H9 (cell line): Measurements from ENCODE around the gene MSI2. TPM values are rescaled to one million over a fixed set of nuclear protein-coding genes. Genes with fewer than 3 reads are reported as not detected.

Source experiments
- DNase-seq: peaks from one replicate; pipeline ENCODE4 v3.0.0-alpha.2; 2017
- H2AFZ ChIP-seq: one replicate; pipeline ENCODE4 v1.6.1; 2013; ENCODE audit warnings: mild to moderate bottlenecking, low read length, control low read depth, moderate library complexity
- H2AK5ac ChIP-seq: 2 replicates; pipeline ENCODE4 v1.6.1; 2013; ENCODE audit warnings: low read length, control low read depth, mixed read lengths; ENCODE audit not compliant: insufficient read length
- H2BK120ac ChIP-seq: one replicate; pipeline ENCODE4 v1.6.1; 2013; ENCODE audit warnings: low read depth, mild to moderate bottlenecking, low read length, control low read depth, inconsistent platforms; ENCODE audit not compliant: poor library complexity, severe bottlenecking
- H2BK12ac ChIP-seq: 2 replicates; pipeline ENCODE4 v1.6.1; 2013; ENCODE audit warnings: low read length, control low read depth, mixed read lengths, low read depth; ENCODE audit not compliant: insufficient read length
- H2BK15ac ChIP-seq: 2 replicates; pipeline ENCODE4 v1.6.1; 2013; ENCODE audit warnings: low read depth, low read length, control low read depth
- H2BK20ac ChIP-seq: one replicate; pipeline ENCODE4 v1.6.1; 2013; ENCODE audit warnings: low read depth, mild to moderate bottlenecking, low read length, control low read depth, inconsistent platforms; ENCODE audit not compliant: poor library complexity, severe bottlenecking
- H2BK5ac ChIP-seq: 2 replicates; pipeline ENCODE4 v1.6.1; 2013; ENCODE audit warnings: low read length, control low read depth, mixed read lengths; ENCODE audit not compliant: insufficient read length
- H3K14ac ChIP-seq: 2 replicates; pipeline ENCODE4 v1.6.1; 2013; ENCODE audit warnings: low read length, control low read depth; ENCODE audit not compliant: insufficient read depth
- H3K18ac ChIP-seq: 2 replicates; pipeline ENCODE4 v1.6.1; 2013; ENCODE audit warnings: low read depth, mild to moderate bottlenecking, mixed read lengths, low read length, control low read depth; ENCODE audit not compliant: insufficient read length
- H3K23ac ChIP-seq: 2 replicates; pipeline ENCODE4 v1.6.1; 2013; ENCODE audit warnings: low read length, control low read depth, mixed read lengths, low read depth; ENCODE audit not compliant: insufficient read length
- H3K23me2 ChIP-seq: 2 replicates; pipeline ENCODE4 v1.6.1; 2013; ENCODE audit warnings: low read depth, mild to moderate bottlenecking, mixed read lengths, low read length, control low read depth; ENCODE audit not compliant: insufficient read length, poor library complexity, severe bottlenecking
- H3K27ac ChIP-seq: 2 replicates; pipeline ENCODE4 v1.5.1; 2013; ENCODE audit warnings: low read length, control low read depth, mixed read lengths, low read depth; ENCODE audit not compliant: insufficient read length
- H3K27me3 ChIP-seq: 2 replicates; pipeline ENCODE4 v1.6.1; 2013; ENCODE audit warnings: low read length, control low read depth, inconsistent platforms; ENCODE audit not compliant: insufficient read depth
- H3K4ac ChIP-seq: 2 replicates; pipeline ENCODE4 v1.6.1; 2013; ENCODE audit warnings: low read depth, mild to moderate bottlenecking, control low read depth, inconsistent platforms, low read length, moderate library complexity
- H3K4me1 ChIP-seq: 2 replicates; pipeline ENCODE4 v1.6.1; 2013; ENCODE audit warnings: low read length, control low read depth, inconsistent platforms; ENCODE audit not compliant: insufficient read depth
- H3K4me2 ChIP-seq: 2 replicates; pipeline ENCODE4 v1.6.1; 2013; ENCODE audit warnings: low read length, control low read depth, mixed read lengths; ENCODE audit not compliant: insufficient read length, insufficient read depth
- H3K56ac ChIP-seq: 2 replicates; pipeline ENCODE4 v1.6.1; 2013; ENCODE audit warnings: low read depth, mild to moderate bottlenecking, mixed read lengths, low read length, control low read depth; ENCODE audit not compliant: insufficient read length
- H3K79me1 ChIP-seq: 2 replicates; pipeline ENCODE4 v1.6.1; 2013; ENCODE audit warnings: low read depth, mild to moderate bottlenecking, moderate library complexity, low read length, control low read depth, inconsistent platforms; ENCODE audit not compliant: insufficient read depth, poor library complexity, severe bottlenecking
- H3K79me2 ChIP-seq: 2 replicates; pipeline ENCODE4 v1.6.1; 2013; ENCODE audit warnings: low read length, control low read depth, inconsistent platforms; ENCODE audit not compliant: insufficient read depth
- H3K9ac ChIP-seq: 2 replicates; pipeline ENCODE4 v1.6.1; 2013; ENCODE audit warnings: low read length, control low read depth, mixed read lengths; ENCODE audit not compliant: insufficient read length; ENCODE audit errors: extremely low read depth
- H3K9me3 ChIP-seq: one replicate; pipeline ENCODE4 v1.6.1; 2013; ENCODE audit warnings: low read depth, low read length, inconsistent platforms; ENCODE audit not compliant: control insufficient read depth
- H3T11ph ChIP-seq: one replicate; pipeline ENCODE4 v1.6.1; 2013; ENCODE audit warnings: mild to moderate bottlenecking, low read length, control low read depth, inconsistent platforms
- H4K20me1 ChIP-seq: one replicate; pipeline ENCODE4 v1.6.1; 2013; ENCODE audit not compliant: control insufficient read depth, insufficient read length, insufficient read depth
- H4K5ac ChIP-seq: 2 replicates; pipeline ENCODE4 v1.6.1; 2013; ENCODE audit warnings: low read depth, mild to moderate bottlenecking, mixed read lengths, low read length, control low read depth; ENCODE audit not compliant: insufficient read length
- H4K8ac ChIP-seq: replicated peaks from 2 replicates; pipeline ENCODE4 v1.6.1; 2013; ENCODE audit warnings: low read length, control low read depth, mixed read lengths, low read depth; ENCODE audit not compliant: insufficient read length
- H4K91ac ChIP-seq: 2 replicates; pipeline ENCODE4 v1.6.1; 2013; ENCODE audit warnings: low read depth, mild to moderate bottlenecking, moderate library complexity, mixed read lengths, low read length, control low read depth; ENCODE audit not compliant: insufficient read length
- H3K27ac Mint-ChIP-seq, 3 experiments: 2 replicates in 2 of 3; 3 replicates in 1 of 3; pipeline ENCODE4 v1.8.0; 2020 to 2021; ENCODE audit warnings: mixed read lengths in 3 of 3, mild to moderate bottlenecking in 1 of 3, moderate library complexity in 1 of 3
- H3K27me3 Mint-ChIP-seq: 2 replicates; pipeline ENCODE4 v1.8.0; 2021; ENCODE audit warnings: low read depth, mild to moderate bottlenecking, moderate library complexity, mixed read lengths
- H3K36me3 Mint-ChIP-seq, 3 experiments: 2 replicates in 2 of 3; 3 replicates in 1 of 3; pipeline ENCODE4 v1.8.0; 2020 to 2021; ENCODE audit warnings: low read depth in 3 of 3, mixed read lengths in 3 of 3; ENCODE audit not compliant: insufficient read depth in 1 of 3
- H3K4me1 Mint-ChIP-seq, 2 experiments: 2 replicates each; pipeline ENCODE4 v1.8.0; 2020; ENCODE audit warnings: mixed read lengths in 2 of 2
- H3K4me3 Mint-ChIP-seq, 2 experiments: 2 replicates in 1 of 2; 3 replicates in 1 of 2; pipeline ENCODE4 v1.8.0; 2020 to 2021; ENCODE audit warnings: mild to moderate bottlenecking in 2 of 2, mixed read lengths in 2 of 2, moderate library complexity in 1 of 2
- H3K9me3 Mint-ChIP-seq, 2 experiments: 2 replicates in 1 of 2; 3 replicates in 1 of 2; pipeline ENCODE4 v1.8.0; 2020; ENCODE audit warnings: mild to moderate bottlenecking in 2 of 2, mixed read lengths in 2 of 2, moderate library complexity in 1 of 2
- CTCF ChIP-seq: fragments of 200-600 bp; sonication (generic); conservative IDR thresholded peaks from 3 replicates; pipeline ENCODE4 v1.8.0; 2021; ENCODE audit warnings: antibody characterized with exemption, mild to moderate bottlenecking
- WGBS: extraction: QIAGEN DNeasy Blood & Tissue Kit; methylation state at CpG from one replicate; pipeline ENCODE4 v1.1.7; 2013; ENCODE audit warnings: missing lambda C conversion rate, low lambda C conversion rate, mixed read lengths; ENCODE audit not compliant: insufficient read length; ENCODE audit errors: extremely low coverage; 5-methylcytosine and 5-hydroxymethylcytosine counted together
- long read RNA-seq: library from polyadenylated mRNA; unstranded; transcript quantifications from one replicate; pipeline ENCODE4 v2.0.0, GENCODE V29; 2020
- total RNA-seq: library from RNA; stranded (reverse); gene quantifications from 2 replicates; pipeline ENCODE4 v1.2.1, GENCODE V29; 2021

The MSI2 gene
- total RNA-seq = 82.6 and 98.5 TPM in 2 replicates
- long read RNA-seq, full-length matches to known transcripts = 4 of 55 reads
- long read RNA-seq, partial matches to known transcripts = 33 of 55 reads
- long read RNA-seq, other reads (novel, unspliced or antisense) = 18 of 55 reads

- H3K23me2 ChIP-seq = peaks cover 21% of the 10 kb centered on the region
- H3K23ac ChIP-seq = no peak within 1 kb of the TSS
- no peak within 1 kb of the TSS for H4K5ac ChIP-seq
- H3K4ac ChIP-seq = no peak within 1 kb of the TSS; the same call in 1 of the 2 replicates
- Mint-ChIP-seq H3K36me3 (peaks cover 5 to 22% (median 10%) of the 10 kb centered on the region in 3 experiments), H3K4me1 (peaks cover 45 to 58% of the 10 kb centered on the region in 2 experiments), H3K27me3 (peaks cover 26% of the 10 kb centered on the region), H3K9me3 (peaks cover 5% of the 10 kb centered on the region in 2 experiments; a peak in 4 of 5 replicates), H3K27ac (peak within 1 kb of the TSS; percentile 57 to 98 (median 95); a peak in 6 of 7 replicates), H3K4me3 (peak within 1 kb of the TSS; percentile 81 to 90)
- no peak within 1 kb of the TSS for H4K91ac ChIP-seq
- no peak within 1 kb of the TSS for H2BK5ac ChIP-seq
- no CpG with 5 or more reads among the region's 88 CpGs for WGBS
- H3K27me3 ChIP-seq = peaks cover 3% of the 10 kb centered on the region
- peak within 1 kb of the TSS; percentile 73 for H3K4me2 ChIP-seq
- no peak; the same call in 2 of the 3 replicates for TF ChIP-seq CTCF
- no peaks in the 10 kb centered on the region for H3K9me3 ChIP-seq
- peaks cover 14% of the 10 kb centered on the region for H3K4me1 ChIP-seq
- H2BK120ac ChIP-seq = no peak within 1 kb of the TSS
- no peak within 1 kb of the TSS for H3T11ph ChIP-seq
- H3K9ac ChIP-seq = peak within 1 kb of the TSS; percentile 73
- H2BK20ac ChIP-seq = no peak within 1 kb of the TSS
- H2AK5ac ChIP-seq = no peak within 1 kb of the TSS
- H3K18ac ChIP-seq = peak within 1 kb of the TSS; percentile 56
- H4K20me1 ChIP-seq = no peaks in the 10 kb centered on the region
- DNase-seq = peak; percentile 87
- no peak within 1 kb of the TSS for H3K27ac ChIP-seq
- peak within 1 kb of the TSS; percentile 85 for H3K14ac ChIP-seq
- no peak within 1 kb of the TSS for H4K8ac ChIP-seq
- H3K79me2 ChIP-seq = no peaks in the 10 kb centered on the region
- no peak within 1 kb of the TSS for H2BK15ac ChIP-seq
- no peaks in the 10 kb centered on the region for H3K79me1 ChIP-seq
- no peak within 1 kb of the TSS for H2BK12ac ChIP-seq
- no peak within 1 kb of the TSS for H2AFZ ChIP-seq
- no peak within 1 kb of the TSS for H3K56ac ChIP-seq
Measured at GRCh38 chr17:57255776-57256681, at the start of gene MSI2. Gene MSI2, plus strand, starts transcription at chr17:57256523. Its CDS starts 220 bp downstream, at chr17:57256743.
